HFFc6 (cell line): ENCODE data around the gene FAM135A. TPM values are rescaled to one million over a fixed set of nuclear protein-coding genes. Genes with fewer than 3 reads are reported as not detected.

Experiments used
- DNase-seq: peaks from one replicate; pipeline ENCODE4 v3.0.0-alpha.2; 2018
- H3K27ac Mint-ChIP-seq: 2 replicates; pipeline ENCODE4 v1.8.0; 2020; ENCODE audit warnings: mild to moderate bottlenecking, mixed read lengths
- H3K27me3 Mint-ChIP-seq: 2 replicates; pipeline ENCODE4 v1.8.0; 2021; ENCODE audit warnings: mild to moderate bottlenecking, moderate library complexity, mixed read lengths; ENCODE audit not compliant: insufficient read depth
- H3K36me3 Mint-ChIP-seq: 2 replicates; pipeline ENCODE4 v1.8.0; 2021; ENCODE audit warnings: low read depth, mixed read lengths
- H3K4me1 Mint-ChIP-seq: 2 replicates; pipeline ENCODE4 v1.8.0; 2020; ENCODE audit warnings: low read depth, mixed read lengths
- H3K4me3 Mint-ChIP-seq: 2 replicates; pipeline ENCODE4 v1.8.0; 2020; ENCODE audit warnings: mild to moderate bottlenecking, moderate library complexity, mixed read lengths
- H3K9me3 Mint-ChIP-seq: 2 replicates; pipeline ENCODE4 v1.8.0; 2020; ENCODE audit warnings: mild to moderate bottlenecking, mixed read lengths
- total RNA-seq, 6 experiments: library from RNA; stranded (reverse); fragmentation: NEBNext Ultra II Directional; extraction: Animal tissue kit (Norgen Biotek cat#: 25700); gene quantifications; 2 replicates in 1 of 6; 3 replicates in 5 of 6; pipeline ENCODE4 v1.2.3, GENCODE V29; 2021
- TF ChIP-seq, protein P1 (sequence below): fragments of 200-600 bp; sonication (generic); IDR thresholded peaks from 2 replicates; pipeline ENCODE4 v1.5.0; 2021; ENCODE audit warnings: antibody characterized with exemption, mild to moderate bottlenecking

The FAM135A gene
- total RNA-seq, 6 experiments from 2014 or later, result 2.2 to 4.0 (median 3.9) TPM

DNA sequence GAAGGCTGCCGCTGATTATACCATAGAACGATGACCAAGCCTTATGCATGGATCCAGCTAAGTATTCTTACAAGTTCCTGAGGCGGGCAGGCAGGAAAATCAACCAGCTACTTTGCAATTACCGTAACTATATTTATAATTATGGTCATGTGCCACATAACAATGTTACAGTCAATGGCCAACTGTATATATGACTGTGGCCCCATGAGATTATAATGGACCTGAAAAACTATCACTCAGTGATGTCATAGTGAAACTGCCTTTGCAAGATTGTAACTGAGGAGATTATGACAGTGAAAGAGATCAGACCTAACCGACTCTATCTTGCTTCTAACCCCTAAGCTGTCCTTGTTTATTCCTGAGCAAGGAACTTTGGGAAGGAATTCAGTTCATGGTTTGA, 33.1 kb upstream of the FAM135A start:
- no peaks in the 10 kb centered on the region for H3K9me3 Mint-ChIP-seq
- H3K36me3 Mint-ChIP-seq, result no peaks in the 10 kb centered on the region
- TF ChIP-seq, protein P1, sequence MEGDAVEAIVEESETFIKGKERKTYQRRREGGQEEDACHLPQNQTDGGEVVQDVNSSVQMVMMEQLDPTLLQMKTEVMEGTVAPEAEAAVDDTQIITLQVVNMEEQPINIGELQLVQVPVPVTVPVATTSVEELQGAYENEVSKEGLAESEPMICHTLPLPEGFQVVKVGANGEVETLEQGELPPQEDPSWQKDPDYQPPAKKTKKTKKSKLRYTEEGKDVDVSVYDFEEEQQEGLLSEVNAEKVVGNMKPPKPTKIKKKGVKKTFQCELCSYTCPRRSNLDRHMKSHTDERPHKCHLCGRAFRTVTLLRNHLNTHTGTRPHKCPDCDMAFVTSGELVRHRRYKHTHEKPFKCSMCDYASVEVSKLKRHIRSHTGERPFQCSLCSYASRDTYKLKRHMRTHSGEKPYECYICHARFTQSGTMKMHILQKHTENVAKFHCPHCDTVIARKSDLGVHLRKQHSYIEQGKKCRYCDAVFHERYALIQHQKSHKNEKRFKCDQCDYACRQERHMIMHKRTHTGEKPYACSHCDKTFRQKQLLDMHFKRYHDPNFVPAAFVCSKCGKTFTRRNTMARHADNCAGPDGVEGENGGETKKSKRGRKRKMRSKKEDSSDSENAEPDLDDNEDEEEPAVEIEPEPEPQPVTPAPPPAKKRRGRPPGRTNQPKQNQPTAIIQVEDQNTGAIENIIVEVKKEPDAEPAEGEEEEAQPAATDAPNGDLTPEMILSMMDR, result no peak
- H3K27ac Mint-ChIP-seq, result no peak overlapping the region
- peaks cover 6% of the 10 kb centered on the region for H3K27me3 Mint-ChIP-seq
- DNase-seq, result no peak
- peaks cover 7% of the 10 kb centered on the region for H3K4me1 Mint-ChIP-seq
- H3K4me3 Mint-ChIP-seq, result no peak overlapping the region

- no peaks in the 10 kb centered on the region for H3K36me3 Mint-ChIP-seq
- TF ChIP-seq, protein P1, result no peak
- no peak overlapping the region for H3K4me3 Mint-ChIP-seq
- H3K4me1 Mint-ChIP-seq, result peaks cover under 1% of the 10 kb centered on the region
- H3K27me3 Mint-ChIP-seq, result peaks cover 6% of the 10 kb centered on the region
- no peak overlapping the region for H3K27ac Mint-ChIP-seq
- DNase-seq, result no peak
- no peaks in the 10 kb centered on the region for H3K9me3 Mint-ChIP-seq
These were observed 32.4 kb upstream of the FAM135A start for GRCh38 chr6:70380771-70381416.

DNA sequence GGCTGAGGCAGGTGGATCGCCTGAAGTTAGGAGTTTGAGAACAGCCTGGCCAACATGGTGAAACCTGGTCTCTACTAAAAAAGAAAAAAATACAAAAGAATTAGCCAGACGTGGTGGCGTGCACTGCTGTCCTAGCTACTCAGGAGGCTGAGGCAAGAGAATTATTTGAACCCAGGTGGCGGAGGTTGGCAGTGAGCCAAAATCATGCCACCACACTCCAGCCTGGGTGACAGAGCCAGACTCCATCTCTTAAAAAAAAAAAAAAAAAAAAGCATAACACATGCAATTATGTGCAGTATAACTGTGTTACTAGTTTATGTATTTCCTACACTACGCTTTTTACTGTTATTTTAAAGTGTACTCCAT, 31.9 kb upstream of the FAM135A start:
- H3K27me3 Mint-ChIP-seq, result peaks cover 6% of the 10 kb centered on the region
- H3K4me1 Mint-ChIP-seq, result no peaks in the 10 kb centered on the region
- no peak overlapping the region for H3K27ac Mint-ChIP-seq
- no peaks in the 10 kb centered on the region for H3K9me3 Mint-ChIP-seq
- H3K4me3 Mint-ChIP-seq, result no peak overlapping the region
- no peak for DNase-seq
- H3K36me3 Mint-ChIP-seq, result no peaks in the 10 kb centered on the region
- TF ChIP-seq, protein P1, result no peak

DNA sequence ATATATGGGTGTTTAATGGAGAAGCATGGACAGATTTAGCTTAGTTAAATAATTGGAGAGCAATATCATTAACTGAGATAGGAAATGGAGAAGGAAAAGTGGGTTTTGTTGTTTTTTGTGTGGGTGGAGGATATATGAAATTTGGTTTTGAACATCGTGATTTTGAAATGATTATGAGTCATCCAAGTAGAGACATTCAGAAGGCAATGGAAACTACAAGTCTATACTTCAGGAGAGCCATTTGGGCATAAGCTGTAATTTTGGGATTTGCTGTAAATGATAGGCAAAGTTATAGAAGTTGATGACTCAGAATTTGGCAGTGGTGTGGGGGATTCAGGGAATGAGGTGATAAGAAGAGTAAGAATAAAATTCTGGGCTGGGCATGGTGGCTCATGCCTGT, 27.4 kb upstream of the FAM135A start:
- Mint-ChIP-seq H3K27me3 (peaks cover 2% of the 10 kb centered on the region; the same call in 1 of the 2 replicates), H3K9me3 (no peaks in the 10 kb centered on the region), H3K27ac (no peak overlapping the region), H3K36me3 (no peaks in the 10 kb centered on the region), H3K4me3 (no peak overlapping the region), H3K4me1 (no peaks in the 10 kb centered on the region)
- DNase-seq, result no peak
- TF ChIP-seq, protein P1, result no peak

DNA sequence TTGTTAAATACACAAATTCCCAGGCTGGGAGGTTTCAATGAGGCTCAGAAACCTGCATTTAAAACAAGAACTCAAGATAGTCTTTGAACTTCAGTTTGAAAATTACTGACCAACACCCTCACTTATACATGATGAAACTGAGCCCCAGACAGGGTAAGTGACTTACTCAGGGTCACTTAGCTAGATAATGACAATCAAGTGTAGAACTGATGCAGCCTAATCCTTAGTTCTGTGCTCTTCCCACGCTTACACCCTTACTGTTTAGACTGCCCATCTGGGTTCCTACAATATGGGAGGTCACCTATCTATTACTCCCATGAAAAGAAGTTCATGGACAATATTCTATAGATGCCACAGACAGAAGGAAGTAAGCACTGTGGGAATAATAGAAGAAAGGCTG, 24.5 kb upstream of the FAM135A start:
- Mint-ChIP-seq H3K27me3 (peaks cover 9% of the 10 kb centered on the region; the same call in 1 of the 2 replicates), H3K4me1 (no peaks in the 10 kb centered on the region), H3K9me3 (no peaks in the 10 kb centered on the region), H3K27ac (no peak overlapping the region), H3K36me3 (no peaks in the 10 kb centered on the region), H3K4me3 (no peak overlapping the region)
- TF ChIP-seq, protein P1, result no peak
- DNase-seq, result no peak
